ENCODE data around the gene ADCY9.

The ADCY9 gene

GRCh38 chr16:4011225-4011939, 104.9 kb downstream of the ADCY9 start:
- FAIRE-seq (no peak), DNase-seq (ENCODE audit: insufficient read length, low spot score) (no peak)

GRCh38 chr16:4010225-4011158, 105.8 kb downstream of the ADCY9 start:
- no peak for DNase-seq (ENCODE audit: insufficient read length, low spot score)

More at GRCh38 chr16:4011225-4011939, 104.9 kb downstream of the ADCY9 start:
- TF ChIP-seq POLR2AphosphoS5 (IDR thresholded peaks at IDR 0.05; ENCODE audit: low read depth, low read length) = no peak
- no peak for TF ChIP-seq PAX5 (IDR thresholded peaks at IDR 0.05; ENCODE audit: insufficient read depth, low read length, severe bottlenecking)
- no peak for TF ChIP-seq SPI1 (IDR thresholded peaks at IDR 0.05; ENCODE audit: low read depth, low read length)
- TF ChIP-seq TAF1 (IDR thresholded peaks at IDR 0.05; ENCODE audit: low read depth, low read length) = no peak
- TF ChIP-seq POU2F2 (IDR thresholded peaks at IDR 0.05; ENCODE audit: low read depth, low read length) = no peak
- TF ChIP-seq POLR2A (IDR thresholded peaks at IDR 0.05; ENCODE audit: low read depth, low read length) = no peak

DNA sequence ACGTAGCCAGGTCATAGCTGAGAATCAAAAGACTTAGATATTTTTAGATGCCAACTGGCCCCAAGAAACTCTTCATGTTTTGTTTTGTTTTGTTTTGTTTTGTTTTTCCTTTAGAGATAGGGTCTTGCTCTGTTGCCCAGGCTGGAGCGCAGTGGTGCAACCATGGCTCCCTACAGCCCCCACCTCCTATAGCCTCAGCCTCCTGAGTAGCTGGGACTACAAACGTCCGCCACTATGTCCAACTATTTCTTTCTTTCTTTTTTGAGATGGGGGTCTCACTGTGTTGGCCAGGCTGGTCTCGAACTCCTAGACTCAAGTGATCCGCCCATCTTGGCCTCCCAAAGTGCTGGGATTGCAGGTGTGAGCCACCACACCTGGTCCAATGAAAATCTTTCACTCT, 107.1 kb downstream of the ADCY9 start:
- no peak for DNase-seq (ENCODE audit: insufficient read length, low spot score)

More at GRCh38 chr16:4010225-4011158, 105.8 kb downstream of the ADCY9 start:
- TF ChIP-seq POLR2A (IDR thresholded peaks at IDR 0.05; ENCODE audit: low read depth, low read length) (no peak), TAF1 (IDR thresholded peaks at IDR 0.05; ENCODE audit: low read depth, low read length) (no peak), POU2F2 (IDR thresholded peaks at IDR 0.05; ENCODE audit: low read depth, low read length) (no peak), POLR2AphosphoS5 (IDR thresholded peaks at IDR 0.05; ENCODE audit: low read depth, low read length) (no peak), SPI1 (IDR thresholded peaks at IDR 0.05; ENCODE audit: low read depth, low read length) (no peak), PAX5 (IDR thresholded peaks at IDR 0.05; ENCODE audit: insufficient read depth, low read length, severe bottlenecking) (no peak)
- FAIRE-seq = no peak

GRCh38 chr16:4008116-4008515, 108.1 kb downstream of the ADCY9 start:
- DNase-seq (ENCODE audit: insufficient read length, low spot score) = no peak
- FAIRE-seq = no peak
- TF ChIP-seq POLR2A (IDR thresholded peaks at IDR 0.05; ENCODE audit: low read depth, low read length) (no peak), TAF1 (IDR thresholded peaks at IDR 0.05; ENCODE audit: low read depth, low read length) (no peak)

More for the DNA sequence above, 107.1 kb downstream of the ADCY9 start:
- no peak for FAIRE-seq
- TF ChIP-seq TAF1 (IDR thresholded peaks at IDR 0.05; ENCODE audit: low read depth, low read length) = no peak
- no peak for TF ChIP-seq POU2F2 (IDR thresholded peaks at IDR 0.05; ENCODE audit: low read depth, low read length)
- no peak for TF ChIP-seq POLR2AphosphoS5 (IDR thresholded peaks at IDR 0.05; ENCODE audit: low read depth, low read length)
- no peak for TF ChIP-seq SPI1 (IDR thresholded peaks at IDR 0.05; ENCODE audit: low read depth, low read length)
- no peak for TF ChIP-seq POLR2A (IDR thresholded peaks at IDR 0.05; ENCODE audit: low read depth, low read length)
- TF ChIP-seq PAX5 (IDR thresholded peaks at IDR 0.05; ENCODE audit: insufficient read depth, low read length, severe bottlenecking) = no peak

- FAIRE-seq = no peak
Observed at GRCh38 chr16:4006397-4006999, 109.7 kb downstream of the ADCY9 start.

DNA sequence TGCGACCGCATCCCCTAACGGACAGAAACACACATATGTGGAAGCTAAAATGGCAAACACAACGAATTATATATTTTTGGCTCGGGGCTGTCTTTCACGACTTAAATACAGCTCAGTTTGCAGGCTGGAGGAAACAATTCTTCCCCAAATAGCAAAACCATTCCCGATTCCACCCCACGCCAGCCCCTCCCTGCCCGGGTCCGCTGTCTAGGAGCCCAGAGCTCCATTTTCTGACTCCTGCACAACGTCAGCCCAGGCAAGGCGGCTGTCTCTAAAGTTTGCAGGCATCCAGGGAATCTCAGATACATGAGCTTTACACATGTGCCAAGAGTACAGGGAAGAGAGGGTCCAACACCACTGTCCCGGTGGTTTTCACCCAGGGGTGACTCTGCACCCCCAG, 110.5 kb downstream of the ADCY9 start:
- FAIRE-seq (no peak), DNase-seq (ENCODE audit: insufficient read length, low spot score) (no peak)
- TF ChIP-seq PAX5 (IDR thresholded peaks at IDR 0.05; ENCODE audit: insufficient read depth, low read length, severe bottlenecking) (no peak), POLR2AphosphoS5 (IDR thresholded peaks at IDR 0.05; ENCODE audit: low read depth, low read length) (no peak), POU2F2 (IDR thresholded peaks at IDR 0.05; ENCODE audit: low read depth, low read length) (no peak), POLR2A (IDR thresholded peaks at IDR 0.05; ENCODE audit: low read depth, low read length) (no peak), TAF1 (IDR thresholded peaks at IDR 0.05; ENCODE audit: low read depth, low read length) (no peak), SPI1 (IDR thresholded peaks at IDR 0.05; ENCODE audit: low read depth, low read length) (no peak)

More at GRCh38 chr16:4006397-4006999, 109.7 kb downstream of the ADCY9 start:
- TF ChIP-seq SPI1 (IDR thresholded peaks at IDR 0.05; ENCODE audit: low read depth, low read length) (no peak), POLR2A (IDR thresholded peaks at IDR 0.05; ENCODE audit: low read depth, low read length) (no peak), POLR2AphosphoS5 (IDR thresholded peaks at IDR 0.05; ENCODE audit: low read depth, low read length) (no peak), POU2F2 (IDR thresholded peaks at IDR 0.05; ENCODE audit: low read depth, low read length) (no peak), PAX5 (IDR thresholded peaks at IDR 0.05; ENCODE audit: insufficient read depth, low read length, severe bottlenecking) (no peak), TAF1 (IDR thresholded peaks at IDR 0.05; ENCODE audit: low read depth, low read length) (no peak)
- no peak for DNase-seq (ENCODE audit: insufficient read length, low spot score)

DNA sequence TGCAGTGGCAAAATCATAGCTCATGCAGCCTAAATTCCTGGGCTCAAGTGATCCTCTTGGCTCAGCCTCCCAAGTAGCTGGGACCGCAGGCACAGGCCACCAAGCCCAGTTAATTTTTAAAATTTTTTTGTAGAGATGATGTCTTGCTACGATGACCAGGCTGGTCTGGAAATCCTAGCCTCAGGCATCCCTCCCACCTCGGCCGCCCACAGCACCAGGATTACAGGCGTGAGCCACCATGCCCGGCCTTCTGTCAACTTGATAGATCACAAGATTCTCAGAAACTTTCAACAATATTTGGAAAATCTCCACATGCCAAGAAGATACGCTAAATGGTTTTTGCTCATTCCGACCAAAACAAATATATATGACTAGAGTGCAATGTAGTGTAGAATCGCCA, 111.0 kb downstream of the ADCY9 start:
- FAIRE-seq (no peak), DNase-seq (ENCODE audit: insufficient read length, low spot score) (no peak)
- TF ChIP-seq POLR2A (IDR thresholded peaks at IDR 0.05; ENCODE audit: low read depth, low read length) (no peak), POLR2AphosphoS5 (IDR thresholded peaks at IDR 0.05; ENCODE audit: low read depth, low read length) (no peak), SPI1 (IDR thresholded peaks at IDR 0.05; ENCODE audit: low read depth, low read length) (no peak), POU2F2 (IDR thresholded peaks at IDR 0.05; ENCODE audit: low read depth, low read length) (no peak), PAX5 (IDR thresholded peaks at IDR 0.05; ENCODE audit: insufficient read depth, low read length, severe bottlenecking) (no peak)

GRCh38 chr16:4004206-4004605, 112.0 kb downstream of the ADCY9 start:
- DNase-seq (ENCODE audit: insufficient read length, low spot score) (no peak), FAIRE-seq (no peak)
- TF ChIP-seq POU2F2 (IDR thresholded peaks at IDR 0.05; ENCODE audit: low read depth, low read length) (no peak), POLR2A (IDR thresholded peaks at IDR 0.05; ENCODE audit: low read depth, low read length) (no peak), TAF1 (IDR thresholded peaks at IDR 0.05; ENCODE audit: low read depth, low read length) (no peak), SPI1 (IDR thresholded peaks at IDR 0.05; ENCODE audit: low read depth, low read length) (no peak), PAX5 (IDR thresholded peaks at IDR 0.05; ENCODE audit: insufficient read depth, low read length, severe bottlenecking) (no peak), POLR2AphosphoS5 (IDR thresholded peaks at IDR 0.05; ENCODE audit: low read depth, low read length) (no peak)

DNA sequence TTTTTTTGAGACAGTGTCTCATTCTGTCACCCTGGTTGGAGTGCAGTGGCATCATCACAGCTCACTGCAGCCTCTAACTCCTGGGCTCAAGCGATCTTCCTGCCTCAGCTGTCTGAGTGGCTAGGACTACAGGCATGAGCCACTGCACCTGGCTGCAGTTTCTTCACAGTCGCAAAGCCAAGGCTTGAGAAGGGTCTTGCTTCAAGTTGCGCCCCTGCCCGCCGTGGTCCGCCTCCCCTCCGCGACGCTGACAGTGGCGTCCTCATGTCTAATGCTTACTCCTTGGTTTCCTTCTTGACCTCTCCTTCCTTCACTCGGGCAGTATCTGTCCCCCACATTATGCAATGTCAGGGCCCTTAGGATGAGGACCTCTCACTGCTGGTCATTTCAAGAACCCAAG, 112.7 kb downstream of the ADCY9 start:
- FAIRE-seq = no peak
- no peak for DNase-seq (ENCODE audit: insufficient read length, low spot score)
- TF ChIP-seq TAF1 (IDR thresholded peaks at IDR 0.05; ENCODE audit: low read depth, low read length) (no peak), POLR2AphosphoS5 (IDR thresholded peaks at IDR 0.05; ENCODE audit: low read depth, low read length) (no peak), SPI1 (IDR thresholded peaks at IDR 0.05; ENCODE audit: low read depth, low read length) (no peak), POLR2A (IDR thresholded peaks at IDR 0.05; ENCODE audit: low read depth, low read length) (no peak), POU2F2 (IDR thresholded peaks at IDR 0.05; ENCODE audit: low read depth, low read length) (no peak), PAX5 (IDR thresholded peaks at IDR 0.05; ENCODE audit: insufficient read depth, low read length, severe bottlenecking) (no peak)

Data from GM12891 (cell line).